Endothelial cell of umbilical vein (primary cell): ENCODE data around the gene CFAP20. TPM values are rescaled to one million over a fixed set of nuclear protein-coding genes. Genes with fewer than 3 reads are reported as not detected.

ENCODE experiments used
- BruUV-seq: library from RNA; stranded (reverse); fragments of 400-500 nt; replicated peaks from 2 replicates; lab custom pipeline; 2021; lab: Mats Ljungman, UMichigan
- CTCF ChIA-PET: fragments of 300-600, 350-600 bp; sonication (Branson Sonifier 250); formaldehyde crosslinking; loops from one replicate; lab custom pipeline; 2021; ENCODE audit warnings: antibody characterized with exemption, inconsistent platforms; lab: Charles Lee
- POLR2A ChIA-PET: fragments of 300-600, 350-600 bp; sonication (Branson Sonifier 250); formaldehyde crosslinking; loops from one replicate; lab custom pipeline; 2021; ENCODE audit warnings: antibody characterized with exemption, inconsistent platforms; lab: Charles Lee
- DNase-seq: peaks from one replicate; pipeline ENCODE4 v3.0.0-alpha.2; 2011; ENCODE audit warnings: low read depth, low spot score
- FAIRE-seq: peaks from 2 replicates; lab custom pipeline; 2011; peaks lifted over from hg19 to GRCh38; lab: Jason Lieb, UNC
- H2AFZ ChIP-seq: 2 replicates; pipeline ENCODE4 v1.6.0; 2012; ENCODE audit warnings: low read depth, low read length, control low read depth, inconsistent platforms
- H3K27ac ChIP-seq: 2 replicates; pipeline ENCODE4 v1.5.1; 2011; ENCODE audit warnings: low read depth, mild to moderate bottlenecking, control low read depth, low read length, moderate library complexity; ENCODE audit not compliant: insufficient read depth
- H3K27me3 ChIP-seq, 2 experiments: 2 replicates each; pipeline versions ENCODE4 v1.6.0 to v1.6.1; 2011; ENCODE audit warnings: low read length in 2 of 2, mixed read lengths in 1 of 2; ENCODE audit not compliant: control insufficient read depth in 2 of 2, insufficient read depth in 2 of 2
- H3K36me3 ChIP-seq, 2 experiments: 2 replicates in 1 of 2; 3 replicates in 1 of 2; pipeline ENCODE4 v1.5.1; 2011; ENCODE audit warnings: low read length in 2 of 2, mild to moderate bottlenecking in 1 of 2, moderate library complexity in 1 of 2; ENCODE audit not compliant: control insufficient read depth in 2 of 2, insufficient read depth in 2 of 2; ENCODE audit errors: extremely low read depth in 1 of 2
- H3K4me1 ChIP-seq: 3 replicates; pipeline ENCODE4 v1.5.1; 2011; ENCODE audit warnings: mild to moderate bottlenecking, low read length; ENCODE audit not compliant: control insufficient read depth, insufficient read depth; ENCODE audit errors: extremely low read depth
- H3K4me2 ChIP-seq: 2 replicates; pipeline ENCODE4 v1.6.1; 2011; ENCODE audit warnings: low read length, control low read depth, mixed read lengths; ENCODE audit not compliant: insufficient read depth
- H3K4me3 ChIP-seq, 3 experiments: fragments of 200-600 bp in 1 of 3; sonication (generic), shearing (Covaris generic) in 1 of 3; replicated peaks in 1 of 3; 2 replicates each; pipeline ENCODE4 v1.5.1; 2011 to 2016; ENCODE audit warnings: control low read depth in 3 of 3, low read length in 3 of 3, mild to moderate bottlenecking in 2 of 3, inconsistent platforms in 1 of 3, low read depth in 1 of 3, moderate library complexity in 1 of 3; ENCODE audit not compliant: insufficient read depth in 1 of 3
- H3K79me2 ChIP-seq: 2 replicates; pipeline ENCODE4 v1.6.0; 2012; ENCODE audit warnings: low read length, inconsistent platforms; ENCODE audit not compliant: control insufficient read depth, insufficient read depth
- H3K9ac ChIP-seq: replicated peaks from 2 replicates; pipeline ENCODE3; 2011; ENCODE audit warnings: low read length, control low read depth; ENCODE audit not compliant: insufficient read depth; ENCODE audit errors: extremely low read depth
- H3K9me1 ChIP-seq: replicated peaks from 3 replicates; pipeline ENCODE4 v1.6.0; 2011; ENCODE audit warnings: mild to moderate bottlenecking, low read length; ENCODE audit not compliant: control insufficient read depth, insufficient read depth; ENCODE audit errors: extremely low read depth
- H3K9me3 ChIP-seq: replicated peaks from 2 replicates; pipeline ENCODE4 v1.5.1; 2012; ENCODE audit warnings: low read length, inconsistent platforms; ENCODE audit not compliant: control insufficient read depth, insufficient read depth
- H4K20me1 ChIP-seq: replicated peaks from 2 replicates; pipeline ENCODE3; 2011; ENCODE audit warnings: mild to moderate bottlenecking, low read length; ENCODE audit not compliant: control insufficient read depth, insufficient read depth; ENCODE audit errors: extremely low read depth
- FOS ChIP-seq: IDR thresholded peaks from 2 replicates; pipeline ENCODE4 v1.6.1; 2011; ENCODE audit warnings: mild to moderate bottlenecking, low read length, moderate library complexity, borderline replicate concordance; ENCODE audit not compliant: insufficient read depth
- GATA2 ChIP-seq: IDR thresholded peaks from 2 replicates; pipeline ENCODE4 v1.7.0; 2011; ENCODE audit warnings: low read depth, mild to moderate bottlenecking, moderate library complexity, mixed read lengths, low read length; ENCODE audit not compliant: insufficient read length, insufficient read depth
- MAX ChIP-seq: IDR thresholded peaks from 2 replicates; pipeline ENCODE4 v1.6.1; 2011; ENCODE audit not compliant: insufficient read depth, insufficient read length
- MYC ChIP-seq: IDR thresholded peaks from one replicate; pipeline ENCODE4 v1.6.1; 2011; ENCODE audit warnings: mild to moderate bottlenecking, low read depth, low read length
- POLR2A ChIP-seq: IDR thresholded peaks from 2 replicates; pipeline ENCODE4 v1.6.1; 2012; ENCODE audit warnings: low read depth, mild to moderate bottlenecking, control low read depth, low read length
- dilution Hi-C: fragments of 300-500 bp; cut with MboI; formaldehyde crosslinking; loops from one replicate; pipeline ENCODE4 v1.15.0; 2019; ENCODE audit warnings: low sequenced_read_pairs; ENCODE audit not compliant: extremely low pct_ligation_motif_present
- intact Hi-C: fragments of 100-400 bp; cut with micrococcal nuclease; formaldehyde crosslinking; loops from one replicate; pipeline ENCODE4 v1.10.0; 2022
- polyA plus RNA-seq, 4 experiments: library from polyadenylated mRNA; depleted of rRNA in 3 of 4; stranded (reverse) in 3 of 4; unstranded in 1 of 4; fragments of >200 nt; gene quantifications; 2 replicates each; pipeline versions ENCODE4 v1.2.1 to v1.2.3, GENCODE V29; 2011 to 2012; ENCODE audit warnings: missing spikeins in 1 of 4
- total RNA-seq: library from RNA; stranded (reverse); gene quantifications from 2 replicates; pipeline ENCODE4 v1.2.3, GENCODE V29; 2021

The CFAP20 gene
- total and polyA plus RNA-seq, 2 donors (not counting 3 experiments of a cell fraction or from before 2014, with no cell fraction given), result 44.7 to 70.9 TPM

DNA sequence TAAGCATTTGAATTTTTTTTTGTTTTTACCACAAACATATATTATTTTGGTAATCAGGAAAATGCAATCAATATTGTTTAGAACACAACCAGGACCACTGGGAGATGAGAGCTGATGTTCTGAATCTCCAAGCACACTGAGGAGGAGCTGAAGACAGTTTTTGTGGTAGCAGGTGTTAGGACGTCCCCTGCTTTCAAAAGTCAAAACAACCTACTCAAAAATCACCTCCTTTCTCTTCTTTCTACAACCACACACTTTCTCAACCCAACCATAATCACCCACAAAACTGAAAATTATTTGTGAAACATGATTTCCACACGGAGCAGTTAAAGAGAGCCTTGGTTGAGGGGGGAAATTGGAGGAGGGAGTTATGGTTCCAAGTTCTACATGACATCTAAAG lies 26.7 kb upstream of the CFAP20 start:
- no peak overlapping the region for H3K27ac ChIP-seq
- BruUV-seq, result no TSS peak
- DNase-seq (no peak), FAIRE-seq (no peak)
- intact Hi-C loops, result no loop called here
- no peaks in the 10 kb centered on the region for H3K9me3 ChIP-seq
- H3K4me1 ChIP-seq, result no peaks in the 10 kb centered on the region
- H3K27me3 ChIP-seq, result no peaks in the 10 kb centered on the region
- no peak overlapping the region for H3K4me3 ChIP-seq
- H4K20me1 ChIP-seq, result no peaks in the 10 kb centered on the region
- ChIA-PET CTCF (interaction anchor here (1.3 kb wide), 1 partner anchor 58 kb away, joined by 3 read pairs; no protein-coding TSS in a partner anchor), POLR2A (interaction anchor here (0.7 kb wide), 2 partner anchors 34 to 42 kb away, joined by 3 to 4 read pairs; partner anchors contain the start of gene CSNK2A2)
- peaks cover 2 to 3% of the 10 kb centered on the region in 2 experiments for H3K36me3 ChIP-seq
- no peak overlapping the region for H3K9ac ChIP-seq
- no peak overlapping the region for H2AFZ ChIP-seq
- no peaks in the 10 kb centered on the region for H3K9me1 ChIP-seq
- no peak for TF ChIP-seq GATA2
- no peak for TF ChIP-seq MAX
- TF ChIP-seq MYC, result no peak
- no peak for TF ChIP-seq POLR2A
- no peak for TF ChIP-seq FOS
- H3K79me2 ChIP-seq, result no peaks in the 10 kb centered on the region
- dilution Hi-C loops, result no loop called here
- H3K4me2 ChIP-seq, result no peak overlapping the region

GRCh38 chr16:58154345-58154744 lies 25.2 kb upstream of the CFAP20 start:
- Histone ChIP-seq H3K36me3 (peaks cover 0 to under 1% of the 10 kb centered on the region in 2 experiments), H3K9ac (no peak overlapping the region), H4K20me1 (no peaks in the 10 kb centered on the region), H3K27me3 (no peaks in the 10 kb centered on the region), H3K4me2 (no peak overlapping the region), H3K4me3 (no peak overlapping the region), H3K79me2 (no peaks in the 10 kb centered on the region), H3K9me3 (no peaks in the 10 kb centered on the region), H3K4me1 (no peaks in the 10 kb centered on the region), H3K27ac (no peak overlapping the region), H3K9me1 (no peaks in the 10 kb centered on the region), H2AFZ (no peak overlapping the region)
- BruUV-seq, result no TSS peak
- intact Hi-C loops, result no loop called here
- FAIRE-seq, result no peak
- CTCF ChIA-PET, result interaction anchor here (0.6 kb wide), 1 partner anchor 225 kb away, joined by 3 read pairs; no protein-coding TSS in a partner anchor
- no peak for DNase-seq
- dilution Hi-C loops, result no loop called here
- POLR2A ChIA-PET, result no interaction called here
- TF ChIP-seq FOS, result no peak
